NCI-H748 treated with DMSO at 0.1 percent for 48 hours (cell line): ENCODE results near the gene TAP2.
A peak's percentile ranks its signal among the peaks of the same experiment; 100 is the strongest.
"Not testable (repeated sequence)": the region's sequence is repeated elsewhere in the genome, so short reads cannot be mapped to it uniquely, and the experiment has no call there.

Experiments used
- DNase-seq: peaks from one replicate; lab custom pipeline; 2025; lab: John Stamatoyannopoulos, UW

TAP2 gene

GRCh38 chr6:32838114-32838958 is at the start of gene TAP2:
TSS of gene TAP2 (minus strand) at chr6:32838739. CDS start at chr6:32838233, 506 bp downstream.
- peak; percentile 90 for DNase-seq

DNA sequence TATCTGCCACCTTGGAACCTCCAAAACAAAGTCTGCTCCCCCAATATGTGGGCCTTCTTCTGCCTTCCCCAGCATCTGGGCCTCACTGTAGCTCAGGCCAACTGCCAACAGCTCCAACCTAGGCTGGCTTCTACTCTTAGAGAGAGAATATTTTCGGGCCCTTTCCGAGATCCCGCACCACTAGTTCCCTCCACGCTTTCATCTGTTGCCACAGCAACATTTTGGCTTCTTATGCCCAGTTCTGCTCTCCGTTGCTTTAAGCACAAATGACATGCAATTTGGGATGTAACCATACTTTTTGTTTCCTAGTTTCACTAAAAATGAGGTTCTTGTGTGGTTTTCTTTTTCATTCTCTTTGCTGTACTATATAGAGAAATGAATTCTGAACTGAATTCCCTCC is 49.1 kb upstream of the TAP2 start:
- DNase-seq, result no peak

DNA sequence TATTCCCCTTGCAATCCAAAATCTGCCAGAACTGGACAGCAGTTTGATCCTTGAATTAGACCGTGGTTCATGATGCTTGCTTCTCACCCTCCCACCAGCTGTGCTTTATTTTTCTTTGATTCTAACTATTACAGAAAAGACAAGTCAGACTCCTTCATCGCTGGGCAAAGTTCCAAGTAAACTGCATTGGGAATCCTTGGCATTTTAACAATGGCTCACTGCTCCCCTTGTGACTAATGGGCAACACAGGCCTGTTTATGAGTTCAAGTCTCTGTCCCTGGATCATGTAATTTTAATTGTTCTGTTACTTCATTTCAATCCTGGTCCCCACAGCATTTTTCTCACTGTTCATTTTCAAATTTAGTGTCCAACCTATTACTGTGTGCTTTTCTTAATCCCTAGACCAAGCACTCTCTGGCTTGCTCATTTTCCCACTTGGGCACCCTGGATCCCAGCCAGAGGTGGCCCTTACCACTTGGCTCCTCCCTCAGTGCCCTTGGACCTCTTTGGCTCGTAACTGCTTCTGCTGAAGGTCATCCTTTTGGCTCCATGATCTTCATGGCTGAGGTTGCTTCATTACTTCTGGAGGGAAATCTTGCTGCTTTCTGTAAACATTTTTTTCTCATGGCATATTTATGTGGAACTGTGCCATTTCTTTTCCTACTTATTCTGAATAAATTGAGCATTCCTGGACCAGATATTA is 48.3 kb upstream of the TAP2 start:
- DNase-seq, result no peak

GRCh38 chr6:32885698-32886286 is 47.3 kb upstream of the TAP2 start:
- DNase-seq, result peak; percentile 47

DNA sequence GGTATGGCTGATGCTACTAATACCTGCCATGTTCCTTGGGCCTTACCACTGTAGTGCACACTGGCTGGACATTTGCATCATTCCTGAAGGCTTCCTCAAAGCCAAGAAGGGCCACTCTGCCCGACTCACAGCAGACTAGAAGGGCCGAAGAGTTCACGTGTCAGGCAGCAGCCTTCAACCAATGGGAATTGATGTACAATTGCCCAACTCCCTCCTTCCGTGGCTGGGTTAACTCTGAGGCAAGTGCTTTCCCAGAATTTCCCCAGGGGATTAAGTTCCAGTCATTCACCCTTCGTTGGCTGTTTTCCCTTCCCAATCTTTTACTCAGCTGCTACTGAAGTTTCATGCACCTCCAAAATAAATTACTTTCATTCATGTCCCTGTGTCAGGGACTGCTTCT is 45.2 kb upstream of the TAP2 start:
- DNase-seq, result no peak

DNA sequence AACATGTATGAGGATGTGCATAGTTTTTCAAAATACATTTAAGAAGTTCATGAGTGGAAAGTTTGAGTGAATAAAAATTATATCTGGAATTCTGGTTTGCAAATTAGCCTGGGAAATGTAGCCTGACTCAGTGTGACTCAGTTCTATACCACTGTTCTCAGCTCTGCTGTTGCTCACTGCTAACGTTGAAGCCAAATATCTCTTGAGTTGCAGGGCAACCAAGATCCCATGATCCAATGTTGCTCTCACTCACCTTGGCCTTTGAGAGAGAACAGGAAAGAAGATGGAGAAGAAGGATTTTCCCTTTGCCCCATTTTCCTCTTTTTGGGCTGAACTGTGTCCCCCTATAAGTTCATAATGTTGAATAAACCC is 44.3 kb upstream of the TAP2 start:
- no peak for DNase-seq

DNA sequence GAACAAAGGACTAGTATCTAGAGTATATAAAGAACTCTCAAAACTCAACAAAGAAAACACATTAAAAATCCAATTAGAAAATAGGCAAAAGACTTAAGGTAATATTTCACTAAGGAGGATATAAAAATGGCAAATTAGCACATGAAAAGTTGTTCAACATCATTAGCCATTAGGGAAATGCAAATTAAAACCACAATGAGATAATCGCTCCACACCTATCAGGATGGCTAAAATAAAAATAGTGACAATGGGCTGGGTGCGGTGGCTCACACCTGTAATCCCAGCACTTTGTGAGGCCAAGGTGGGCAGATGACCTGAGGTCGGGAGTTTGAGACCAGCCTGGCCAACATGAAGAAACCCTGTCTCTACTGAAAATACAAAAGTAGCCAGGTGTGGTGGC is 42.4 kb upstream of the TAP2 start:
- not testable (repeated sequence) for DNase-seq

GRCh38 chr6:32879691-32880090 is 41.2 kb upstream of the TAP2 start:
- no peak for DNase-seq

DNA sequence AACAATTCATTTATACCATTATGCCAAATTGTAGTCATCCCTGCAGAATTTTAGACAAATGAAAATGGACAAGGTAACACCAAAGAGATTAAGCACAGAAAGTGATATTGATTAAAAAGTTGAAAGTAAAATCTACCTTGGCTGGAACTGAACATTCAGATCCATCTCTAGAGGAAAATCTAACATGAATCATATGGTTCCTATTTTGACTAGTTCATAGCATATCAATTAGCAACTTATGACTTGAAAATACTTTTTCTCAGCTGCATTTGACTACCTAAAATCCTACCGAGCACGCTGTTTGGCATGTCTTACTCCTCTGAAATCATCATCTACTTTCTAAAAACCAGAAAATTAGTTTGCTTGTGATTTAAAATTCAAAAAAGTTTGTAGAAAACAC is 38.1 kb upstream of the TAP2 start:
- no peak for DNase-seq

GRCh38 chr6:32873947-32874346 is 35.4 kb upstream of the TAP2 start:
- DNase-seq, result not testable (repeated sequence)

GRCh38 chr6:32868257-32868788 is 29.8 kb upstream of the TAP2 start:
- peak; percentile 56 for DNase-seq

DNA sequence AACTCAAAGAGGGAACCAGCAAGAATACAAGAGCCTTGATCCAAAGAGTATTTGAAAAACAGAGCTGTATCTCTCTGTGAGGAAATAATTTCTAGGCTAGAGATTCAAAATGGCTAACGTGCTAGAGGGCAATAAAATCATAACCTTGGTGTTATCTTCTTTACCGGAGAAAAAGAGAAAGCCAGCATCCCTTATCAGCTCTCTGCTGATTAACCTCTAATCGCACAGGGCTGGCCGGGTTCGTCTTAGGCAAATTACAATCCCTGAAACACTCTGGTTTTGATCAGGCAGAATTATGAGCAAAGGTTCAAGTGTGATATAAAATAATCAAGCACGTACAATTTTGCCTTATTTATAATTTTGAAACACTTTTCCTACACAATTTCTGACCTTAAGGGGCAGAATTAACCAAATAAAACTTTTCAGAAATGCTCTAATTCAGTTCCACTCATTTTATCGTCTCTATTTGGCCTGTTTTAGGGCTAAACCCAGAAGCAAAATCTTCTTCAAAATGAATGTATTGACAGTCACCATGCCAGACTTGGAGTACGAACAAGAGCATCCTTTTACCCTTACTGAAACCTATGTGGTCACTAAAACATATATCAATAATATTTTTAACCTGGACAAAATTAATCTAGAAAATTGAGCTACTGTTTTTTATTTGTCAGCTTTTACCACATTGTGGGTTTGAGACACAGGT is 29.2 kb upstream of the TAP2 start:
- no peak for DNase-seq

- no peak for DNase-seq
Measured at GRCh38 chr6:32867022-32867477, 28.5 kb upstream of the TAP2 start.

DNA sequence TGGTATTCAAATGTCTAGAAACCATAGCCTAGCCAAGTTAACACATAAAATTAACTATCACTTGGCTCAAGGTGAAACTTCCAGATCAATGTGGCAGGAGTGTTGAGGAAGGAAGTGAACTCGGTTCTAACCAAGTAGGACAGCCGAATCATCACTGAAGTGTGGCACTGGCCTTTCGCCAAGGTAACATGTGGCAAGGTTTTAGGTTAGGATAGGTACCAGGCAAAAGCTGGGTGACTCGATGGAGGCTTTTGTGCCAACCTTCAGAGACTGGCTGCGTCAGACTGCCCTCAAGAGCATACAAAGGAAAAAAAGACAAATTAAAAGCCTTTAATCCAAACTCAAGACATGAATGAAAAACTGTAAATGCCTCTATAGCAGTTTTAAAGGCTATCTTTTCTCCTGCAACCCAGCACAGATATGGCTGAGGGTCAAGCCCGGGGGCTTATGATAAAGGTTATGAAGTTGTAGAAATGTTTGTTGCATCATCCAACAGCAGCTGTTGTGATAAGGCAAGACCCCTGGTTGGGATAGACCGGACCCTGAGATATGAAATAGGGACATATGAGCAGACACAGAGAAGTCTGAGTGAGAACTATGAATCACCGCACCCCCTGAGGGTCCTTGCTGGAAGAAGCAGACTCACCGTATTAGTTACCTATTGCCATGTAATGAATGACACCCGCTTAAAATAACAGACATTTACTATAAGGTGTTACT is 27.3 kb upstream of the TAP2 start:
- DNase-seq, result no peak

GRCh38 chr6:32862725-32863124 is 24.2 kb upstream of the TAP2 start:
- no peak for DNase-seq

DNA sequence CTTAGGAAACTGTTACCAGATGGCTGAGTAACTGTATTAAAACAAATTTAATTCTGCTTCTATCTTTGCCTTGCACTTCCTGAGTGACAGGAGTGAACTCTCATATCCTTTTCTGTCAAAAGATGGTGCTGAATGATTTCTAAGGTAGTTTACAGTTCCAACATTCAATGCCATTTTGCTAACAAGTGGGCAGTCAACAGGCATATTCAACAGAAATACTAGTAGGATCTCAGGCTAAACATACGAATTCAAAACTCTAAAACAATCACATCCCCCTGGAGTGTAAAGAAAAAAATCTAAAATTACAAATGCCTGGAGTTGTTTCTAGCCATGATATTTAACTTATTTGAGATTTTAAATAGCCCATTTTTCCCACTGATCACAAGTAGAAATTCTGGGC is 22.1 kb upstream of the TAP2 start:
- no peak for DNase-seq

GRCh38 chr6:32858194-32858593 is 19.7 kb upstream of the TAP2 start:
- no peak for DNase-seq

DNA sequence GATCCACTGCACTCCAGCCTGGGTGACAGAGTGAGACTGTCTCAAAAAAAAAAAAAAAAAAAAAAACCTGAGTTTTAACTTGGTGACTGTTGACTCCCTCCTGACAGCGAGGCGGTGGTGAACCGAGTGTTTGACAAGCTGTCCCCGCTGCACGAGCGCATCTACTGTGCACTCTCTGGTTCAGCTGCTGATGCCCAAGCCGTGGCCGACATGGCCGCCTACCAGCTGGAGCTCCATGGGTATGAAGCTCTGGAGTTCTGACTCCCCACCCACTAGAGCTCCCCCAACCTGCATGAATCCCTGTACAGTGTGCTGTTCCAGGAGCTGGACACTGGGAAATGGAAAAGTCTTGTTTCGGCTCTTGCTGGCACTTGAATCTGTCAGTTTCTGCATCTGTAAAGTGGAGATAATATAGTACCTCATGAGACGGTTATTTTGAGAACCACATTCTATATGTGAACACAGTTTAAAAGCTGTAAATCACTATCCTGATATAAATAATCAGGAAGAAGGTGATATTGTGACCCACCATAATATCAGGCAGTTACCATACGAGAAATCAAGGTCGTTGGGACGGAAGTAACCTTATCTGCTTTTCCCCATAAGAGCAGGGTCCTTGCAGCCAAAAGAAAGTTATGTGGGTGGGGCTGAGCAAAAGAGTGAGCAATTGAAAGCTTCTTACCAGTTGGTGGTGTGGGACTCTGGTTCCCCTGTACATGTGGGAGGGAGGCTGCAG is 18.8 kb upstream of the TAP2 start:
- DNase-seq, result no peak

DNA sequence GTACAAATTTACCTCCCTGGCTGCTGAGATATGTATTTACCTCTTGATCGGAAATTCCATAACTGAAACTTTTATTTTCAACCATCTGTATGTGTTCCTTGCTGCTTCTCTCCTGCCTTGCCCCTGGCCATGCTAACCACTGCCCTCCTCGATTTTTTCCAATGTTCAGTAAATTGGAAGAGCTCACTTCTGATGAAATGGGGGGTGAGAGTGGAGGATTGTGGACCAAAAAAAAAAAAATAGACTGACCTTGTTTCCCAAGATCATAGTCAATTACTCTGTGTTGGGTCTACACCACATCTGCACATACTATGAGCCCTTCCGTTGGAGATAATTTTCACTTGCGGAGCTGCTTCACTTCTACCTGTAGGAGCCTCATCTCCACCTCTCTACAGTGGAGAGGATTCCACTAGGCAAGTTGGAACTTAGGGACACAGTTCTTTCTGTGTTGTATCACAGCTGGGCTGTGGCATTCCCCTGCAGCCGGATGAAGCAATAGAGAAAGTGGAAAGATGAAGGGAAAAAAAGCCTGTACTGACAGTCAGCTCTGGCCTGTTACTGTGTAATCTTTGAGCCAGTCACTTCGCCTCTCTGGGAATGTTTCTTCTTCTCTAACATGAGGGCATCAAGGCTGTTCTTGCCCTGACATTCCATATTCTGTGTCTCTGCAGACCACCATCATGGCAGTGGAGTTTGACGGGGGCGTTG is 17.1 kb upstream of the TAP2 start:
- no peak for DNase-seq
